LNCAP (cell line): ENCODE data around the gene DCAF8.

Experiments used
- CTCF ChIP-seq: fragments of 450-650 bp; IDR thresholded peaks from 2 replicates; pipeline ENCODE4 v1.5.1; 2017; ENCODE audit warnings: mild to moderate bottlenecking

The DCAF8 gene

GRCh38 chr1:160208557-160209320 is 53.6 kb downstream of the DCAF8 start:
- TF ChIP-seq CTCF = no peak

GRCh38 chr1:160207771-160208556 is 54.4 kb downstream of the DCAF8 start:
- no peak for TF ChIP-seq CTCF

GRCh38 chr1:160207118-160207650 is 55.2 kb downstream of the DCAF8 start:
- no peak for TF ChIP-seq CTCF

GRCh38 chr1:160206421-160207117 is 55.8 kb downstream of the DCAF8 start:
- TF ChIP-seq CTCF = no peak

- no peak for TF ChIP-seq CTCF
Measured at GRCh38 chr1:160206036-160206389, 56.3 kb downstream of the DCAF8 start.

- no peak for TF ChIP-seq CTCF
Measured at GRCh38 chr1:160205242-160206035, 56.9 kb downstream of the DCAF8 start, which contains the start of gene PEA15. Gene PEA15 (plus strand): TSS chr1:160205384. CDS start chr1:160211545, 6,161 bp downstream.
